H1 (cell line): Measurements from ENCODE around the gene FOXM1. TPM values are rescaled to one million over a fixed set of nuclear protein-coding genes. Genes with fewer than 3 reads are reported as not detected.

Experiments
- CTCF ChIA-PET: fragments of 300-600 bp; sonication (Branson Sonifier 250); formaldehyde crosslinking; loops from one replicate; lab custom pipeline; 2021; ENCODE audit not compliant: partially characterized antibody; lab: Charles Lee
- POLR2A ChIA-PET: fragments of 300-600 bp; sonication (Branson Sonifier 250); formaldehyde crosslinking; loops from one replicate; lab custom pipeline; 2021; ENCODE audit warnings: inconsistent platforms; ENCODE audit not compliant: partially characterized antibody; lab: Charles Lee
- DNase-seq, 2 experiments: peaks; one replicate each; pipeline versions ENCODE4 v3.0.0 to v3.0.0-alpha.2; 2010 to 2022; ENCODE audit warnings: low spot score in 2 of 2, low read depth in 1 of 2, mixed read lengths in 1 of 2
- FAIRE-seq: peaks from 2 replicates; lab custom pipeline; 2011; peaks lifted over from hg19 to GRCh38; lab: Jason Lieb, UNC
- H2AFZ ChIP-seq: 2 replicates; pipeline ENCODE4 v1.8.1; 2012; ENCODE audit warnings: low read length, inconsistent platforms
- H2AK5ac ChIP-seq: 2 replicates; pipeline ENCODE4 v1.6.1; 2013; ENCODE audit warnings: low read depth, low read length
- H2BK120ac ChIP-seq: replicated peaks from 2 replicates; pipeline ENCODE3; 2013; ENCODE audit warnings: low read depth, low read length, inconsistent platforms
- H2BK12ac ChIP-seq: 2 replicates; pipeline ENCODE4 v1.6.1; 2013; ENCODE audit warnings: low read depth, low read length
- H2BK15ac ChIP-seq: 2 replicates; pipeline ENCODE4 v1.6.1; 2013; ENCODE audit warnings: low read length
- H2BK20ac ChIP-seq: 2 replicates; pipeline ENCODE4 v1.6.1; 2013; ENCODE audit warnings: low read length
- H2BK5ac ChIP-seq: 2 replicates; pipeline ENCODE4 v1.6.1; 2013; ENCODE audit warnings: low read depth, low read length
- H3K14ac ChIP-seq: 2 replicates; pipeline ENCODE4 v1.6.1; 2013; ENCODE audit warnings: inconsistent platforms; ENCODE audit not compliant: insufficient read length
- H3K18ac ChIP-seq: 2 replicates; pipeline ENCODE4 v1.6.1; 2013; ENCODE audit warnings: low read length; ENCODE audit errors: extremely low read depth
- H3K23ac ChIP-seq: 2 replicates; pipeline ENCODE4 v1.6.1; 2013; ENCODE audit warnings: inconsistent platforms; ENCODE audit not compliant: insufficient read length
- H3K23me2 ChIP-seq: 2 replicates; pipeline ENCODE4 v1.6.1; 2013; ENCODE audit warnings: low read depth, low read length
- H3K27ac ChIP-seq: 2 replicates; pipeline ENCODE4 v1.6.1; 2011; ENCODE audit warnings: low read depth, low read length, inconsistent platforms
- H3K27me3 ChIP-seq, 4 experiments: replicated peaks in 1 of 4; 1 replicate in 1 of 4; 2 replicates in 3 of 4; pipeline versions ENCODE4 v1.6.1 to v1.8.1; 2011 to 2013; ENCODE audit warnings: low read length in 3 of 4, mild to moderate bottlenecking in 3 of 4, inconsistent platforms in 2 of 4, mixed read lengths in 2 of 4, moderate library complexity in 1 of 4; ENCODE audit not compliant: control insufficient read depth in 3 of 4, insufficient read depth in 3 of 4; ENCODE audit errors: extremely low read depth in 1 of 4
- H3K36me3 ChIP-seq, 4 experiments: 2 replicates each; pipeline versions ENCODE4 v1.6.1 to v1.8.1; 2011 to 2013; ENCODE audit warnings: mild to moderate bottlenecking in 4 of 4, low read length in 3 of 4, moderate library complexity in 2 of 4, control low read depth in 1 of 4, inconsistent platforms in 1 of 4; ENCODE audit not compliant: insufficient read depth in 4 of 4, control insufficient read depth in 2 of 4
- H3K4ac ChIP-seq: replicated peaks from 2 replicates; pipeline ENCODE3; 2013; ENCODE audit warnings: low read length, low read depth, mixed read lengths, inconsistent platforms; ENCODE audit not compliant: insufficient read length
- H3K4me1 ChIP-seq, 4 experiments: replicated peaks in 1 of 4; 1 replicate in 1 of 4; 2 replicates in 3 of 4; pipeline versions ENCODE4 v1.6.1 to v1.8.1; 2011 to 2013; ENCODE audit warnings: low read length in 3 of 4, inconsistent platforms in 2 of 4, mixed read lengths in 1 of 4; ENCODE audit not compliant: insufficient read depth in 4 of 4, control insufficient read depth in 3 of 4
- H3K4me2 ChIP-seq, 2 experiments: 2 replicates each; pipeline versions ENCODE4 v1.6.1 to v1.8.1; 2011 to 2013; ENCODE audit warnings: low read depth in 2 of 2, low read length in 2 of 2, control low read depth in 1 of 2, inconsistent platforms in 1 of 2, mild to moderate bottlenecking in 1 of 2; ENCODE audit not compliant: insufficient read depth in 1 of 2
- H3K4me3 ChIP-seq, 4 experiments: fragments of 200-600, 300-600 bp in 1 of 4; sonication (generic), shearing (Covaris generic), sonication (Bioruptor Twin) in 1 of 4; 2 replicates each; pipeline versions ENCODE4 v1.5.1 to v1.8.1; 2011 to 2016; ENCODE audit warnings: low read length in 4 of 4, low read depth in 3 of 4, control low read depth in 2 of 4, inconsistent platforms in 2 of 4, mild to moderate bottlenecking in 2 of 4, mixed read lengths in 1 of 4, moderate library complexity in 1 of 4; ENCODE audit not compliant: insufficient read depth in 2 of 4; ENCODE audit errors: extremely low read depth in 1 of 4
- H3K56ac ChIP-seq: replicated peaks from 2 replicates; pipeline ENCODE3; 2013; ENCODE audit warnings: low read depth, mild to moderate bottlenecking, mixed read lengths, low read length, inconsistent platforms; ENCODE audit not compliant: insufficient read length
- H3K79me1 ChIP-seq: 2 replicates; pipeline ENCODE4 v1.6.1; 2013; ENCODE audit warnings: low read depth, low read length, control low read depth
- H3K79me2 ChIP-seq, 2 experiments: 2 replicates each; pipeline versions ENCODE4 v1.6.1 to v1.8.1; 2012 to 2013; ENCODE audit warnings: low read length in 2 of 2, mild to moderate bottlenecking in 2 of 2, inconsistent platforms in 1 of 2; ENCODE audit not compliant: insufficient read depth in 2 of 2, control insufficient read depth in 1 of 2
- H3K9ac ChIP-seq, 4 experiments: replicated peaks in 1 of 4; 1 replicate in 1 of 4; 2 replicates in 3 of 4; pipeline versions ENCODE4 v1.6.1 to v1.8.1; 2011 to 2013; ENCODE audit warnings: low read depth in 3 of 4, low read length in 3 of 4, control low read depth in 2 of 4, mild to moderate bottlenecking in 2 of 4, moderate library complexity in 2 of 4, inconsistent platforms in 1 of 4; ENCODE audit errors: extremely low read depth in 1 of 4
- H3K9me3 ChIP-seq, 2 experiments: 2 replicates each; pipeline versions ENCODE4 v1.6.1 to v1.8.1; 2012 to 2013; ENCODE audit warnings: mild to moderate bottlenecking in 2 of 2, moderate library complexity in 2 of 2, control low read depth in 1 of 2, inconsistent platforms in 1 of 2, low read depth in 1 of 2, low read length in 1 of 2, mixed read lengths in 1 of 2; ENCODE audit not compliant: insufficient read depth in 2 of 2
- H4K20me1 ChIP-seq, 2 experiments: replicated peaks in 1 of 2; 2 replicates each; pipeline versions ENCODE3 to v1.8.1; 2011 to 2013; ENCODE audit warnings: inconsistent platforms in 2 of 2, low read length in 2 of 2, mild to moderate bottlenecking in 1 of 2; ENCODE audit not compliant: insufficient read depth in 2 of 2, control insufficient read depth in 1 of 2
- H4K5ac ChIP-seq: 2 replicates; pipeline ENCODE4 v1.6.1; 2013; ENCODE audit warnings: low read length, low read depth, mixed read lengths, inconsistent platforms; ENCODE audit not compliant: insufficient read length
- H4K8ac ChIP-seq: 2 replicates; pipeline ENCODE4 v1.8.0; 2013; ENCODE audit warnings: mild to moderate bottlenecking, moderate library complexity, low read length, inconsistent platforms; ENCODE audit not compliant: insufficient read depth; ENCODE audit errors: extremely low read depth
- H4K91ac ChIP-seq: replicated peaks from 2 replicates; pipeline ENCODE3; 2013; ENCODE audit warnings: low read length, mixed read lengths, inconsistent platforms; ENCODE audit not compliant: insufficient read length
- WGBS, 2 experiments: shearing (Covaris generic) in 1 of 2; methylation state at CpG; one replicate each; pipeline versions ENCODE4 v1.1.6 to v1.1.7; 2013 to 2015; ENCODE audit warnings: low lambda C conversion rate in 2 of 2, mixed read lengths in 2 of 2, inconsistent platforms in 1 of 2, low coverage in 1 of 2, missing lambda C conversion rate in 1 of 2; ENCODE audit not compliant: insufficient replicate concordance in 2 of 2, insufficient coverage in 1 of 2, insufficient read length in 1 of 2; ENCODE audit errors: extremely low coverage in 1 of 2, missing lambda C conversion rate in 1 of 2; 5-methylcytosine and 5-hydroxymethylcytosine counted together
- polyA plus RNA-seq, 7 experiments: library from polyadenylated mRNA; depleted of rRNA in 3 of 7; stranded (reverse) in 5 of 7; unstranded in 2 of 7; fragments of >200 nt in 5 of 7; fragments of 200-250 nt in 2 of 7; gene quantifications; 1 replicate in 5 of 7; 2 replicates in 1 of 7; 4 replicates in 1 of 7; pipeline versions ENCODE4 v1.2.1 to v1.2.3, GENCODE V29; 2011 to 2013; ENCODE audit warnings: missing spikeins in 2 of 7, mixed read lengths in 2 of 7
- total RNA-seq: library from RNA; stranded (reverse); fragmentation: NEBNext Ultra II Directional; extraction: Animal tissue kit (Norgen Biotek cat#: 25700); gene quantifications from 2 replicates; pipeline ENCODE4 v1.2.1, GENCODE V29; 2021

Gene FOXM1
- total and polyA plus RNA-seq, 2 of the 8 experiments (the other 6 are each of a cell fraction or from before 2014, with no cell fraction given), result 58.1 to 121 TPM

DNA sequence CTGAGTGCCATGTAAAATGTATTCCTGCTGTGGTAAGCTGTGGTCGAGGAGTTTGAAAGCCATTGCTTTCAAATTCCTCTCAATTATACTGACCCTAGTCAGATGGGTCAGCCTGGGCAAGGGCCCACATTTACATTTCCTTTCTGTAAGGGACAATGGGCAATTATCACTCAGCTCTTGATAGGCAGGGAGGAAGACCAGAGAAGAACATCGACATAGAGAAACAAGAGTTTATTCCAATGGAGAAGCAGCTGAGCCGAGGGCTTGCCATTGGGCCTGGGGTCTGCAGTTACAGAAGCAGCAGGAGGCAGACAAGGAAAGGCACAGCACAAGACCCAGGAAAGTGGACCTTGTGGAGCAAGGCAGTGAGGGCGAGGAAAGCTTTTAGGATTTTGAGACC is 51.8 kb downstream of the FOXM1 start:
- no peak overlapping the region for H2BK12ac ChIP-seq
- no peak overlapping the region for H4K5ac ChIP-seq
- no peak overlapping the region; the same call in 1 of the 2 replicates for H3K18ac ChIP-seq
- H3K4me2 ChIP-seq, result peak overlapping the region; percentile 39 to 43
- no peak overlapping the region for H3K4ac ChIP-seq
- peak overlapping the region; percentile 15; the same call in 1 of the 2 replicates for H2BK5ac ChIP-seq
- H3K23ac ChIP-seq, result no peak overlapping the region
- H3K36me3 ChIP-seq, result peaks cover 12 to 45% (median 22%) of the 10 kb centered on the region in 4 experiments; a peak in 6 of 8 replicates
- H3K14ac ChIP-seq, result no peak overlapping the region
- 70% methylated on average over 4 of the region's 4 CpGs; no CpG with 5 or more reads in 1 of the 2 experiments for WGBS, 2 experiments
- peak overlapping the region; percentile 51 for H3K27ac ChIP-seq
- no peak overlapping the region for H3K56ac ChIP-seq
- no peaks in the 10 kb centered on the region for H3K27me3 ChIP-seq
- no peaks in the 10 kb centered on the region for H3K79me1 ChIP-seq
- ChIA-PET POLR2A (interaction anchor here (1.1 to 8.7 kb wide), 8 partner anchors 8 to 119 kb away, joined by 3 to 58 read pairs (median 5); partner anchors contain the start of genes ITFG2, NRIP2 and TEX52), CTCF (interaction anchor here (0.6 to 3.8 kb wide), 10 partner anchors 9 to 1823 kb away, joined by 3 to 19 read pairs (median 3); partner anchors contain the start of gene ITFG2)
- FAIRE-seq (peak; percentile 74), DNase-seq (no peak)
- H2BK15ac ChIP-seq, result no peak overlapping the region
- no peak overlapping the region; the same call in 1 of the 2 replicates for H2AK5ac ChIP-seq
- H2AFZ ChIP-seq, result no peak overlapping the region
- H4K91ac ChIP-seq, result no peak overlapping the region
- H3K23me2 ChIP-seq, result no peaks in the 10 kb centered on the region
- no peak overlapping the region; the same call in 1 of the 2 replicates for H2BK20ac ChIP-seq
- H3K4me3 ChIP-seq, result peak overlapping the region in 2 of 4 experiments; percentile 3 to 8; a peak in 2 of 8 replicates
- H3K79me2 ChIP-seq, result no peaks in the 10 kb centered on the region
- no peak overlapping the region for H2BK120ac ChIP-seq
- H3K9me3 ChIP-seq, result no peaks in the 10 kb centered on the region
- H3K4me1 ChIP-seq, result peaks cover 3 to 18% (median 8%) of the 10 kb centered on the region in 4 experiments; a peak in 6 of 7 replicates
- H3K9ac ChIP-seq, result no peak overlapping the region; a peak in 2 of 7 replicates
- no peak overlapping the region for H4K8ac ChIP-seq
- H4K20me1 ChIP-seq, result peaks cover 2 to 9% of the 10 kb centered on the region in 2 experiments
